H9 (cell line): Measurements from ENCODE around the gene DDAH2. TPM values are rescaled to one million over a fixed set of nuclear protein-coding genes. Genes with fewer than 3 reads are reported as not detected.

Experiments
- DNase-seq: peaks from one replicate; pipeline ENCODE4 v3.0.0-alpha.2; 2017
- H2AFZ ChIP-seq: one replicate; pipeline ENCODE4 v1.6.1; 2013; ENCODE audit warnings: mild to moderate bottlenecking, low read length, control low read depth, moderate library complexity
- H2AK5ac ChIP-seq: 2 replicates; pipeline ENCODE4 v1.6.1; 2013; ENCODE audit warnings: low read length, control low read depth, mixed read lengths; ENCODE audit not compliant: insufficient read length
- H2BK120ac ChIP-seq: one replicate; pipeline ENCODE4 v1.6.1; 2013; ENCODE audit warnings: low read depth, mild to moderate bottlenecking, low read length, control low read depth, inconsistent platforms; ENCODE audit not compliant: poor library complexity, severe bottlenecking
- H2BK12ac ChIP-seq: 2 replicates; pipeline ENCODE4 v1.6.1; 2013; ENCODE audit warnings: low read length, control low read depth, mixed read lengths, low read depth; ENCODE audit not compliant: insufficient read length
- H2BK15ac ChIP-seq: 2 replicates; pipeline ENCODE4 v1.6.1; 2013; ENCODE audit warnings: low read depth, low read length, control low read depth
- H2BK20ac ChIP-seq: one replicate; pipeline ENCODE4 v1.6.1; 2013; ENCODE audit warnings: low read depth, mild to moderate bottlenecking, low read length, control low read depth, inconsistent platforms; ENCODE audit not compliant: poor library complexity, severe bottlenecking
- H2BK5ac ChIP-seq: 2 replicates; pipeline ENCODE4 v1.6.1; 2013; ENCODE audit warnings: low read length, control low read depth, mixed read lengths; ENCODE audit not compliant: insufficient read length
- H3K14ac ChIP-seq: 2 replicates; pipeline ENCODE4 v1.6.1; 2013; ENCODE audit warnings: low read length, control low read depth; ENCODE audit not compliant: insufficient read depth
- H3K18ac ChIP-seq: 2 replicates; pipeline ENCODE4 v1.6.1; 2013; ENCODE audit warnings: low read depth, mild to moderate bottlenecking, mixed read lengths, low read length, control low read depth; ENCODE audit not compliant: insufficient read length
- H3K23ac ChIP-seq: 2 replicates; pipeline ENCODE4 v1.6.1; 2013; ENCODE audit warnings: low read length, control low read depth, mixed read lengths, low read depth; ENCODE audit not compliant: insufficient read length
- H3K23me2 ChIP-seq: 2 replicates; pipeline ENCODE4 v1.6.1; 2013; ENCODE audit warnings: low read depth, mild to moderate bottlenecking, mixed read lengths, low read length, control low read depth; ENCODE audit not compliant: insufficient read length, poor library complexity, severe bottlenecking
- H3K27ac ChIP-seq: 2 replicates; pipeline ENCODE4 v1.5.1; 2013; ENCODE audit warnings: low read length, control low read depth, mixed read lengths, low read depth; ENCODE audit not compliant: insufficient read length
- H3K27me3 ChIP-seq: 2 replicates; pipeline ENCODE4 v1.6.1; 2013; ENCODE audit warnings: low read length, control low read depth, inconsistent platforms; ENCODE audit not compliant: insufficient read depth
- H3K4ac ChIP-seq: 2 replicates; pipeline ENCODE4 v1.6.1; 2013; ENCODE audit warnings: low read depth, mild to moderate bottlenecking, control low read depth, inconsistent platforms, low read length, moderate library complexity
- H3K4me1 ChIP-seq: 2 replicates; pipeline ENCODE4 v1.6.1; 2013; ENCODE audit warnings: low read length, control low read depth, inconsistent platforms; ENCODE audit not compliant: insufficient read depth
- H3K4me2 ChIP-seq: 2 replicates; pipeline ENCODE4 v1.6.1; 2013; ENCODE audit warnings: low read length, control low read depth, mixed read lengths; ENCODE audit not compliant: insufficient read length, insufficient read depth
- H3K56ac ChIP-seq: 2 replicates; pipeline ENCODE4 v1.6.1; 2013; ENCODE audit warnings: low read depth, mild to moderate bottlenecking, mixed read lengths, low read length, control low read depth; ENCODE audit not compliant: insufficient read length
- H3K79me1 ChIP-seq: 2 replicates; pipeline ENCODE4 v1.6.1; 2013; ENCODE audit warnings: low read depth, mild to moderate bottlenecking, moderate library complexity, low read length, control low read depth, inconsistent platforms; ENCODE audit not compliant: insufficient read depth, poor library complexity, severe bottlenecking
- H3K79me2 ChIP-seq: 2 replicates; pipeline ENCODE4 v1.6.1; 2013; ENCODE audit warnings: low read length, control low read depth, inconsistent platforms; ENCODE audit not compliant: insufficient read depth
- H3K9ac ChIP-seq: 2 replicates; pipeline ENCODE4 v1.6.1; 2013; ENCODE audit warnings: low read length, control low read depth, mixed read lengths; ENCODE audit not compliant: insufficient read length; ENCODE audit errors: extremely low read depth
- H3K9me3 ChIP-seq: one replicate; pipeline ENCODE4 v1.6.1; 2013; ENCODE audit warnings: low read depth, low read length, inconsistent platforms; ENCODE audit not compliant: control insufficient read depth
- H3T11ph ChIP-seq: one replicate; pipeline ENCODE4 v1.6.1; 2013; ENCODE audit warnings: mild to moderate bottlenecking, low read length, control low read depth, inconsistent platforms
- H4K20me1 ChIP-seq: one replicate; pipeline ENCODE4 v1.6.1; 2013; ENCODE audit not compliant: control insufficient read depth, insufficient read length, insufficient read depth
- H4K5ac ChIP-seq: 2 replicates; pipeline ENCODE4 v1.6.1; 2013; ENCODE audit warnings: low read depth, mild to moderate bottlenecking, mixed read lengths, low read length, control low read depth; ENCODE audit not compliant: insufficient read length
- H4K8ac ChIP-seq: replicated peaks from 2 replicates; pipeline ENCODE4 v1.6.1; 2013; ENCODE audit warnings: low read length, control low read depth, mixed read lengths, low read depth; ENCODE audit not compliant: insufficient read length
- H4K91ac ChIP-seq: 2 replicates; pipeline ENCODE4 v1.6.1; 2013; ENCODE audit warnings: low read depth, mild to moderate bottlenecking, moderate library complexity, mixed read lengths, low read length, control low read depth; ENCODE audit not compliant: insufficient read length
- H3K27ac Mint-ChIP-seq, 3 experiments: 2 replicates in 2 of 3; 3 replicates in 1 of 3; pipeline ENCODE4 v1.8.0; 2020 to 2021; ENCODE audit warnings: mixed read lengths in 3 of 3, mild to moderate bottlenecking in 1 of 3, moderate library complexity in 1 of 3
- H3K27me3 Mint-ChIP-seq: 2 replicates; pipeline ENCODE4 v1.8.0; 2021; ENCODE audit warnings: low read depth, mild to moderate bottlenecking, moderate library complexity, mixed read lengths
- H3K36me3 Mint-ChIP-seq, 3 experiments: 2 replicates in 2 of 3; 3 replicates in 1 of 3; pipeline ENCODE4 v1.8.0; 2020 to 2021; ENCODE audit warnings: low read depth in 3 of 3, mixed read lengths in 3 of 3; ENCODE audit not compliant: insufficient read depth in 1 of 3
- H3K4me1 Mint-ChIP-seq, 2 experiments: 2 replicates each; pipeline ENCODE4 v1.8.0; 2020; ENCODE audit warnings: mixed read lengths in 2 of 2
- H3K4me3 Mint-ChIP-seq, 2 experiments: 2 replicates in 1 of 2; 3 replicates in 1 of 2; pipeline ENCODE4 v1.8.0; 2020 to 2021; ENCODE audit warnings: mild to moderate bottlenecking in 2 of 2, mixed read lengths in 2 of 2, moderate library complexity in 1 of 2
- H3K9me3 Mint-ChIP-seq, 2 experiments: 2 replicates in 1 of 2; 3 replicates in 1 of 2; pipeline ENCODE4 v1.8.0; 2020; ENCODE audit warnings: mild to moderate bottlenecking in 2 of 2, mixed read lengths in 2 of 2, moderate library complexity in 1 of 2
- WGBS: extraction: QIAGEN DNeasy Blood & Tissue Kit; methylation state at CpG from one replicate; pipeline ENCODE4 v1.1.7; 2013; ENCODE audit warnings: missing lambda C conversion rate, low lambda C conversion rate, mixed read lengths; ENCODE audit not compliant: insufficient read length; ENCODE audit errors: extremely low coverage; 5-methylcytosine and 5-hydroxymethylcytosine counted together
- total RNA-seq: library from RNA; stranded (reverse); gene quantifications from 2 replicates; pipeline ENCODE4 v1.2.1, GENCODE V29; 2021
- TF ChIP-seq, protein P1 (sequence below): fragments of 200-600 bp; sonication (generic); conservative IDR thresholded peaks from 3 replicates; pipeline ENCODE4 v1.8.0; 2021; ENCODE audit warnings: antibody characterized with exemption, mild to moderate bottlenecking

The DDAH2 gene
- total RNA-seq, 1 experiment from 2014 or later, result 73.2 TPM

DNA sequence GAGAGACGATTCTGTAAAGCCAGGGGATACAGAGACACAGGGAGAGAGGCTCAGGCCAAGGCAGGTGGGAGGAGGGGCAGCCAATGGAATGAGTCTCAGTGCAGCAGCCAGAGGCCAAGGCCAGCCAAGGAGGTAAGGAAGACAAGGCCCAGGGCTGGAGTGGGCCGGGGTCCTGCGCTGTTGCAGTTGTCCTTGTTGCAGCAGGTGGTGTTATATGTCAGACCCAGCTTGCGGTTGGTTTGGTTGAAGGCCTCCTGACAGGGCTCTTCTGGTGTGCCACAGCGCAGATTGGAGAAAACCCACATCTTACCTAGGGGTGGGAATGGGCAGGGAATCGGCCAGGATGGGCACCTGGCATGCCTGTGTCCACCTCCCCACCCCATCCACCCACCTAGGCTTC is 10.1 kb downstream of the DDAH2 start:
- Histone ChIP-seq H3K4ac (no peak overlapping the region), H4K91ac (no peak overlapping the region), H3K4me1 (peaks cover 10% of the 10 kb centered on the region; the same call in 1 of the 2 replicates), H2AFZ (no peak overlapping the region), H4K20me1 (no peaks in the 10 kb centered on the region), H2BK12ac (no peak overlapping the region), H4K5ac (no peak overlapping the region), H3K4me2 (no peak overlapping the region), H2BK15ac (no peak overlapping the region), H3K56ac (no peak overlapping the region), H3K27ac (no peak overlapping the region), H3K27me3 (no peaks in the 10 kb centered on the region), H2BK5ac (no peak overlapping the region), H3K79me2 (no peaks in the 10 kb centered on the region), H2BK120ac (no peak overlapping the region), H3T11ph (no peak overlapping the region), H3K9ac (no peak overlapping the region), H3K79me1 (no peaks in the 10 kb centered on the region), H3K23ac (no peak overlapping the region), H2BK20ac (no peak overlapping the region), H4K8ac (no peak overlapping the region), H3K23me2 (no peaks in the 10 kb centered on the region), H3K18ac (no peak overlapping the region), H3K9me3 (no peaks in the 10 kb centered on the region), H2AK5ac (no peak overlapping the region), H3K14ac (no peak overlapping the region)
- Mint-ChIP-seq H3K36me3 (no peaks in the 10 kb centered on the region), H3K9me3 (no peaks in the 10 kb centered on the region), H3K4me1 (peaks cover 27 to 38% of the 10 kb centered on the region in 2 experiments), H3K27ac (peak overlapping the region in 2 of 3 experiments; percentile 87 to 90; a peak in 3 of 7 replicates), H3K27me3 (no peaks in the 10 kb centered on the region), H3K4me3 (peak overlapping the region in 1 of 2 experiments; percentile 13; a peak in 2 of 5 replicates)
- WGBS, result no CpG with 5 or more reads among the region's 6 CpGs
- DNase-seq, result no peak
- TF ChIP-seq, protein P1, sequence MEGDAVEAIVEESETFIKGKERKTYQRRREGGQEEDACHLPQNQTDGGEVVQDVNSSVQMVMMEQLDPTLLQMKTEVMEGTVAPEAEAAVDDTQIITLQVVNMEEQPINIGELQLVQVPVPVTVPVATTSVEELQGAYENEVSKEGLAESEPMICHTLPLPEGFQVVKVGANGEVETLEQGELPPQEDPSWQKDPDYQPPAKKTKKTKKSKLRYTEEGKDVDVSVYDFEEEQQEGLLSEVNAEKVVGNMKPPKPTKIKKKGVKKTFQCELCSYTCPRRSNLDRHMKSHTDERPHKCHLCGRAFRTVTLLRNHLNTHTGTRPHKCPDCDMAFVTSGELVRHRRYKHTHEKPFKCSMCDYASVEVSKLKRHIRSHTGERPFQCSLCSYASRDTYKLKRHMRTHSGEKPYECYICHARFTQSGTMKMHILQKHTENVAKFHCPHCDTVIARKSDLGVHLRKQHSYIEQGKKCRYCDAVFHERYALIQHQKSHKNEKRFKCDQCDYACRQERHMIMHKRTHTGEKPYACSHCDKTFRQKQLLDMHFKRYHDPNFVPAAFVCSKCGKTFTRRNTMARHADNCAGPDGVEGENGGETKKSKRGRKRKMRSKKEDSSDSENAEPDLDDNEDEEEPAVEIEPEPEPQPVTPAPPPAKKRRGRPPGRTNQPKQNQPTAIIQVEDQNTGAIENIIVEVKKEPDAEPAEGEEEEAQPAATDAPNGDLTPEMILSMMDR, result no peak
